Measurements from ENCODE around the gene CAPG.

The CAPG gene

GRCh38 chr2:85438201-85439024 is 28.2 kb upstream of the CAPG start:
- DNase-seq: no peak

- peak; percentile 80 for DNase-seq
Measured at GRCh38 chr2:85437488-85438200, 27.5 kb upstream of the CAPG start.

- DNase-seq: no peak
Measured at GRCh38 chr2:85436836-85437487, 26.8 kb upstream of the CAPG start.

GRCh38 chr2:85435981-85436835 is 26.0 kb upstream of the CAPG start:
- no peak for DNase-seq

GRCh38 chr2:85435220-85435958 is 25.2 kb upstream of the CAPG start:
- DNase-seq: no peak

- DNase-seq: no peak
Measured at GRCh38 chr2:85434696-85435095, 24.5 kb upstream of the CAPG start.

GRCh38 chr2:85433511-85434089 is 23.4 kb upstream of the CAPG start:
- no peak for DNase-seq

- DNase-seq: no peak
Measured at GRCh38 chr2:85431570-85432205, 21.5 kb upstream of the CAPG start.

GRCh38 chr2:85430752-85431569 is 20.8 kb upstream of the CAPG start:
- DNase-seq: no peak

- no peak for DNase-seq
Measured at GRCh38 chr2:85429924-85430289, 19.7 kb upstream of the CAPG start.

- no peak for DNase-seq
Measured at GRCh38 chr2:85429213-85429923, 19.2 kb upstream of the CAPG start.

- no peak for DNase-seq
Measured at GRCh38 chr2:85428343-85428881, 18.2 kb upstream of the CAPG start.

- DNase-seq: no peak
Measured at GRCh38 chr2:85427300-85427835, 17.2 kb upstream of the CAPG start.

- DNase-seq: no peak
Measured at GRCh38 chr2:85425588-85425987, 15.4 kb upstream of the CAPG start.

- DNase-seq: no peak
Measured at GRCh38 chr2:85423525-85423924, 13.4 kb upstream of the CAPG start.

- DNase-seq: no peak
Measured at GRCh38 chr2:85422072-85422457, 11.9 kb upstream of the CAPG start.

- no peak for DNase-seq
Measured at GRCh38 chr2:85421260-85422071, 11.3 kb upstream of the CAPG start.
